Stimulated activated CD8-positive, alpha-beta memory T cell treated with anti-CD3 and anti-CD28 coated beads, Interleukin-15, amount 100 ng/mL, for 24 hours (primary cell): ENCODE measurements around the gene TPCN1.
"Not testable (repeated sequence)": the region's sequence is repeated elsewhere in the genome, so short reads cannot be mapped to it uniquely, and the experiment has no call there.

ENCODE experiments used
- DNase-seq: peaks from one replicate; pipeline ENCODE4 v3.0.0-alpha.2; 2020; ENCODE audit warnings: low read depth

TPCN1 gene

GRCh38 chr12:113196990-113197389 lies 24.3 kb upstream of the TPCN1 start:
- DNase-seq: no peak

DNA sequence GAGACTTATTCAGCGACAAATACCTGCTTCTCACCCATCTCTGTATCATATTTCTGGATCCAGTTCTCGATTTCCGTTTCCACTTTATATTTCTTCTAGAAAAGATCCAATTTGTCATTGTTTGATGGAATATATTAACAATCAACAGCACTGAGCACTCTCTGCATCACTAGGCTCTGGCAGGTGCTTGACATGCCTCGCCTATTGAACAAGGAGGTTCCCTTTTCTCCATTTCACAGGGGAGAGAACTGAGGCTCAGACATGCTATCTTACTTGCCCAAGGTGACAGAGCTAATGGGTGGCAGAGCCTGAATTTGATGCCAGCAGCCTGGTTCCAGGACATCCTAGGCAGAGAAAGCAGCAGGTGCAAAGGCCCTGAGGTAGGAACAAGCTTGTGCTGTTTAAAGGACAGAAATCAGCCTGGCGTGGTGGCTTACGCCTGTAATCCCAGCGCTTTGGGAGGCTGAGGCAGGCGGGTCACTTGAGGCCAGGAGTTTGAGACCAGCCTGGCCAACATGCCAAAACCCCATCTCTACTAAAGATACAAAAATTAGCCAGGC lies 23.7 kb upstream of the TPCN1 start:
- no peak for DNase-seq

DNA sequence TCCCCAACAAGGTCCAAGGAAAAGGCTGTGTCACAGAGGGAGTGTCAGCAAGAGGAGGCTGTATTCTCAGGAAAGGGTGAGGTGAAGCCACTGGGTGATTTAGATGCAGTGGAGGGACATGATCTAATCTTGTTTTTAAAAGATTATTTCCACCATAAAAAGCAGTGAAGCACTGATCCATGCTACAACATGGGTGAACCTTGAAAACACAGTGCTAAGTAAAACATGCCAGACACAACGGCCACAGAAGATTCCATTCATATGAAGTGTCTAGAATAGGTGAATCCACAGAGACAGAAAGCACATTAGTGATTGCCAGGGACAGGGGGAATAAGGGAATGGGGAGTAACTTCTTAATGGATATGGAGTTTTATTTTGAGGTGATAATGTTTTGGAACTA lies 23.0 kb upstream of the TPCN1 start:
- DNase-seq: no peak

DNA sequence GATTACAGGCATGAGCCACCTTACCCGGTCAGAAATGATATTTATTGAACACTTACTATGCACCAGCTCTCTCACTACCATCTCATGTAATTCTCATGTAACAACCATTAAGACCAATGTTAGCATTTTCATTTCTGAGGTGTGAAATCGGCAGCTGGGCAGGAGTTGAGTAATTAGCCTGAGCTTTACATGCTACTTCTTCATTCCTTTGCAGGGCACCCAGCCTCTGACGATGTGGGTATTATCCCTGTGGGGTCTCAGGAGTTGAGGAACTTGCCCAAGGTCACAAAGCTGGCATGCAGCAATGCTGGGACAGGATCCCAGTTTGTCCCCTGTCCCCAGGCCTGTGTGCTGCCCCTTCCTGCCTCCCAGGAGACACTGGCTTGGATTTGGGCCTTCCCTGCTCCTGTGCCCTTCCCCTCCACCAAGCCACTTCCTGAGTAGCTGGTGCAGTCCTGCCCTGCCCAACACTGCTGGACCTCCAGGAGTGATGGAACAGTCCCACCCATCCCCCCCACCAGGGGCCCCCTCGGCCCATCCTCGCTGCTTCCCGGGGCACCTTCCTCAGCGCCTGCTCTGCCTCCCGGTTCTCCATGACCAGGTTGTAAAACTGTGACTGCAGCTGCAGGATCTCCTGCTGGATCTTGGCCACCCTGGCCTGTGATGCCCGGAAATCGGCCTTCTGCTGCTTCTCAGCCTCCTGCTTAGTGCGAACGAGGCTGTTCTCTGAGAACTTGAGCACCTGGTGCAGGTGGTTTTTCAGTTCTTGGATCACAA lies 21.1 kb upstream of the TPCN1 start:
- DNase-seq: no peak

GRCh38 chr12:113201187-113202177 lies 19.8 kb upstream of the TPCN1 start:
- DNase-seq: no peak

GRCh38 chr12:113202300-113203075 lies 18.8 kb upstream of the TPCN1 start:
- DNase-seq: no peak

GRCh38 chr12:113203852-113204760 lies 17.2 kb upstream of the TPCN1 start:
- no peak for DNase-seq

- no peak for DNase-seq
Measured at GRCh38 chr12:113204804-113205203, 16.5 kb upstream of the TPCN1 start.

DNA sequence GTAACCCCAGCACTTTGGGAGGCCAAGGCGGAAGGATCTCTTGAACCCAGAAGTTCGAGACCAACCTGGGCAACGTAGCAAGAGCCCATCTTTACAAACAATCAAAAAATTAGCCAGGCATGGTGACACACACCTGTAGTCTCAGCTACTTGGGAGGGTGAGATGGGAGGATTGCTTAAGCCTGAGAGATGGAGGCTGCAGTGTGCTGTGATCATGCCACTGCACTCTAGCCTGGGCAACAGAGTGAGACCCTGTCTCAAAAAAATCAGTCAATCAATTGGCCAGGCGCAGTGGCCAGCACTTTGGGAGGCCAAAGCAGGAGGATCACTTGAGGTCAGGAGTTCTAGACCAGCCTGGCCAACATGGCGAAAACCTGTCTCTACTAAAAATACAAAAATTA lies 14.5 kb upstream of the TPCN1 start:
- not testable (repeated sequence) for DNase-seq

DNA sequence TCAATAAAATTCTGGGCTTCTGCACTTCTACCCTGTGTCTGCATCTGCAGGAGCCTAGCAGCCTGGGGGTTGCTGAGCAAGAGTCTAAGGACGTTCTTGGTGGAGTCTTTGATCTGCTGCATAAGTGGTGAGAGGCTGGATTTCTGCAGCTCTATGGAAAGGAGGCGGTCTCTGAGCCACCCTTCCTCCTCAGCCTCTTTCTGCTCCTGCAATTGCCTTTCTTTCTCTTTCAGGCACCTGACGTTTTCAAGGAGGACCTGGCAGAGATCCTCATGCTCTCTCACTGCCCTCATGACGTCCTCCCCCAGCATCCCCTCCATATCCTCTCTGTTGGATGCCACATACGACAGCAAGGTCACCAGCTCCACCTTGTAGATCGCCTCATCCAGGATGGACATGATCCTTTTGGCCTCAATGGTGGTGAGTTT lies 13.6 kb upstream of the TPCN1 start:
- no peak for DNase-seq

DNA sequence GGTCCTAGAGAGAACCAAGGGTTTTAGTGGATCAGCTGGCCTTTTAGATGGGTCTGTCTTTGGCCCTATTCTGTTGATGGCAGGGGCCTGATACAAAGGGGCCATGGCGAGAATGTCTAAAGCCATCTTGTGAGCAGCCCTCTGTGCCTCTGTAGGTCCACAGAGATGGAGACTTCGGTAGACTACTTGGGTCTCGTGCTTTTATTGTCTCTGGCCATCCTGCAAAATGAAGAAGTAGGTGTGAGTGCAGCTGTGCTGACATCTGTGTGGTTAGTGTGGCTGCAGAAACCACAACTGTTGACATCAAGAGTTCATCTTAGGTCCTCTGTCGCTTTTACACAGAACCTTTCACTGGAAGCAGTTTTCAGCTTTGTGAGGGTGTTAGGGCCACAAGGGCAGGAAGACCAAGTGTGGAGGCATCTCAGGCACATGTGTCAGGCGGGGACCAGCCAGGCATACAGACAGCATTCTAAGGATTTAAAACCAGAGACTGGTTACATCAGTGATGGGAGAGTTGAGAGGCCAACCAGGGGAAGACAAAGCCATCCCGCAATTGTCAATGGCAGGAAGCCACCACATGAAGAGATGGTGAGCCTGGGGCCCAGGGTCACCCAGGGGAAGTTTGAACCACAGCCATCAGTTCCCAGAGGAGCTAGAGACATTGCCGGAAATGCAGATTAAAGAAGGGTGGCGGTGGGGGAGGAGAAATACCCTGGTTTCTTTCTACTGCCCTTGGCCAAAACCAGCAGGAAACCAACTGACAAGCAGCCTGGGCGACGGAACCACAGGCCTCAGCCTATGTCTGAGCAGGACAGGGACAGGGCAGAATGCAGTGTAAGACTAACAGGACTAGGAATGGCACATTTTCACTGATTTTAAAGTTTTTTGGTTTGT lies 13.0 kb upstream of the TPCN1 start:
- no peak for DNase-seq

GRCh38 chr12:113211160-113211559 lies 10.1 kb upstream of the TPCN1 start:
- DNase-seq: no peak

- no peak for DNase-seq
Measured at GRCh38 chr12:113214895-113215400, 6.3 kb upstream of the TPCN1 start.

DNA sequence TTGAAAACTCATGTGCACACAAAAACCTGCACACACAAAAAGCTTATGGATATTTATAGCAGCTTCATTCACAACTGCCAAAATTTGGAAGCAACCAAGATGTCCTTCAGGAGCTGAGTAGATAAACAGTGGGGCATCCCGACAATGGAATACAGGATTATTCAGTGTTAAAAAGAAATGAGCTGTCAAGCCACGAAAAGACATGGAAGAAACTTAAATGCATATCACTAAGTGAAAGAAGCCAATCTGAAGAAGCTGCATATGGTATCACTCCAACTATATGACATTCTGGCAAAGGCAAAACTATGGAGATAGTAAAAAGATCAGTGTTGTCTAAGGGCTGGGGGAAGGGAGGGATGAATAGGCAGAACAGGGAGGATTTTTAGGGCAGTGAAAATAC lies 5.2 kb upstream of the TPCN1 start:
- no peak for DNase-seq

DNA sequence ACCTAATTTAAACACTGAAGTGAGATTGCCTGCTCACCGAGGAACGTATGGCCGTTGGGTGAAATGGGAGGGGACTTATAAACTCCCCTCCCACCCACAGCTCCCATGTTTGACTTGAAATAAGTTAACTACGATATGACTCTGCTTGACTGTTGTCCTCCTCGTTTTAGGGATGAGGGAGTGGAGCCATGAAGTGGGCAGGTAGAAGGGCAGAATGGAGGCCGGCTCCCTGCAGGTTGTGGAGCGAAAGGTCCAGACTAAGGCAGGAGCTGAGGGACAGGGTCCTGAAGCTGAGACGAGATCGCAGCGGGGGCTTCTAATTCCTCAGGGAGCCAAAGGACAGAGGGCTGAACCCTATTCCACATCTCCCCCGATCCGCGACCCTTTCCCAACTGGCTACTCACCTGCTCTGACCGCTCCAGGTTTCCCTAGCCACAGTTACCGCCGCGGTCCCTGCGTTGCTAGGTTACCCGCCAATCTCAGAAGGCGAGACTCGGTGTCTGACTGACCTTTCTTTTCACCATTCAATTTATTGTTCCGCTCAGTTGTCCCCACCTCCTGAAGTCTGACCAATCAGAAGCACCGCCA lies 577 bp upstream of the TPCN1 start:
- DNase-seq: no peak

DNA sequence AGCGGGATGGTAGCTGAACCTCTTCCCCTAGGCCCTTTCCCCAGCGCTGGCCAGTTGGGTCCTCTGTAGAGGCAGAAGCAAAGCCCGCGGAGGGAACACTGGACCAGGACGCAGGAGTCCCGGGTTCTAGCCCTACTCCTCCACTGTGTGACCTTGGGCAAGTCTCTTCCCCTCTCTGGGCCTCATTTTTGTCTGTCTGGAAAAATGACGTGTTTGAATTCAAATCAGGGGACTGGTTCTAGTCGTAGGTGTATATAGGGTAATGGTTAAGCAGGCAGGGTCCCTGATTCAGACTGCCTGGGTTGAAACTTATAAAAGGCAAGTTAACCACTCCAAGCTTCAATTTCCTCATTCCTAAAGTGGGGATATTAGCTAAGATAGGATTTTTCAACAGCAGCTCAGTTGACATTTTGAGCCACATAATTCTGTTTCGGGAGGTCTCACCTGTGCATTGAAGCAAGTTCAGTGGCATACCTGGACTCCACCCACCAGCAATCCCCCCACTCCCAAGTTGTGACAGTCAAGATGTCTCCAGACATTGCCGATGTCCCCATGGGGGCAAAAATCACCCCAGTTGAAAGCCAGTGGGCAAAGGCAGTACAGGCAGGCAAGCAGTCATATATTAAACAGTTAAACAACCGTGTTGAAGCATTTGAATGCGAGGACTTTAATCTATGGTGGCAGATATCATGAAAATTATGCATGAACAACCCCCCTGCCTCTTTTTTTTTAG lies 899 bp downstream of the TPCN1 start:
- DNase-seq: no peak

DNA sequence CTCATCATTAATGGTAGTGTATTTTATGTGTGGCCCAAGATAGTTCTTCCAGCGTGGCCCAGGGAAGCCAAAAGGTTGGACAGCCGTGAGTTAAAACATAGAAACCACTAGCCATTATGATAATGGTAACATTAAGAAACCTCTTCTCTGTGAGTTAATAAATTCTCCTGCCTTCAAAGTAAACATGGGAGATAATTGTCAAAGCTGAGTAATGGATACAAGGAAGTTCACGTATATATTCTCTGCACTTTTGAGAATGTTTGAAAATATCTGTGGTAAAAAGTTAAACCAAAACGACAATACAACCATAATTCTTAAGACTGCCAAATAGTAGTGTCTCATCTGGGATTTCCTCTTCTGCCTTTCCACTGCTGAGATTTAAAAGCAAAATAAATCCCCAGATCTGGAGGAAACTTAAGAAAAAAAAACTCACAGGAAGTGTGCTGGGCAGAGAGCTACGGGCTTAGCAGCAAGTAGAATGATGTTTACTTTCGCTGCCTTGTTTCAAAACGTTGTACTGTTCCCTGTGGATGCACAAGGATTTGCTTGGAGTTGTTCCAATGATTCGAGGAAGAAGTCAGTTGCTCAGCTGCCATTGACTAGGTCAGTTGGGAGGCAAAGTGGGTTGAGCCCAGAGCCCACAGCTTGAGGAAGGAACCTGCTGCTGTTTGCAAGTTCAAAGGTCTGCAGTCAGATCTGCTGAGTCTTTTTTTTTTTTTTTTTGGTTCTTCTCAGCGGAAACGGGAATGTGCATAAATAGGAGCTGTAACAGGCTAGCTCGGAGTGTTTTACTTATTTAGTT lies 1.7 kb downstream of the TPCN1 start:
- no peak for DNase-seq

GRCh38 chr12:113224955-113225354 lies 3.7 kb downstream of the TPCN1 start:
- DNase-seq: no peak
